HCT116 (cell line): ENCODE results near the gene YY2. TPM values are rescaled to one million over a fixed set of nuclear protein-coding genes. Genes with fewer than 3 reads are reported as not detected.

Experiments
- ATAC-seq: fragments of 200-7000 bp; cut with Tn5 transposase; 2 replicates; pipeline ENCODE4 v1.9.1; 2020; ENCODE audit warnings: mild to moderate bottlenecking, moderate library complexity
- BruUV-seq: library from RNA; stranded (reverse); fragments of 400-500 nt; replicated peaks from 2 replicates; lab custom pipeline; 2021; lab: Mats Ljungman, UMichigan
- CTCF ChIA-PET: fragments of 300-600 bp; sonication (Branson Sonifier 250); formaldehyde crosslinking; loops from one replicate; lab custom pipeline; 2021; ENCODE audit warnings: antibody characterized with exemption; lab: Charles Lee
- POLR2A ChIA-PET: fragments of 300-600, 350-600 bp; sonication (Branson Sonifier 250); formaldehyde crosslinking; loops from one replicate; lab custom pipeline; 2021; ENCODE audit warnings: antibody characterized with exemption; lab: Charles Lee
- RAD21 ChIA-PET, 2 experiments: fragments of 300-600 bp; sonication (Branson Sonifier 250); formaldehyde crosslinking; loops; one replicate each; lab custom pipeline; 2023; ENCODE audit warnings: low total read pairs in 2 of 2; ENCODE audit not compliant: uncharacterized antibody in 2 of 2, unreplicated experiment in 2 of 2, low non-redundant PET in 1 of 2; lab: Charles Lee
- DNase-seq: peaks from one replicate; pipeline ENCODE4 v3.0.0-alpha.2; 2010; ENCODE audit warnings: low read depth, low spot score
- H2AFZ ChIP-seq: fragments of 200-600 bp; shearing (Covaris generic), sonication (generic); 2 replicates; pipeline ENCODE4 v1.6.1; 2017; ENCODE audit warnings: low read depth, mixed run types, mixed read lengths, antibody characterized with exemption, low read length; ENCODE audit not compliant: poor library complexity, severe bottlenecking
- H3K27ac ChIP-seq: 2 replicates; pipeline ENCODE4 v1.5.1; 2012; ENCODE audit warnings: low read depth, low read length
- H3K27me3 ChIP-seq: fragments of 200-600 bp; sonication (generic); 2 replicates; pipeline ENCODE4 v1.6.1; 2016; ENCODE audit warnings: mixed run types, low read length, mixed read lengths; ENCODE audit not compliant: insufficient read depth
- H3K36me3 ChIP-seq, 2 experiments: fragments of 200-500 bp in 1 of 2; fragments of 200-600 bp in 1 of 2; sonication (Bioruptor generic) in 1 of 2; sonication (generic) in 1 of 2; 2 replicates each; pipeline versions ENCODE4 v1.5.1 to v1.6.1; 2014 to 2016; ENCODE audit warnings: low read length in 2 of 2, inconsistent platforms in 1 of 2, mixed read lengths in 1 of 2, mixed run types in 1 of 2; ENCODE audit not compliant: insufficient read depth in 2 of 2, control insufficient read depth in 1 of 2
- H3K4me1 ChIP-seq, 2 experiments: fragments of 200-600 bp in 1 of 2; sonication (generic) in 1 of 2; 2 replicates each; pipeline versions ENCODE4 v1.5.1 to v1.6.1; 2012 to 2017; ENCODE audit warnings: low read length in 2 of 2, inconsistent platforms in 1 of 2, mild to moderate bottlenecking in 1 of 2, mixed read lengths in 1 of 2, mixed run types in 1 of 2, moderate library complexity in 1 of 2; ENCODE audit not compliant: insufficient read depth in 2 of 2, control insufficient read depth in 1 of 2
- H3K4me2 ChIP-seq: fragments of 200-600 bp; sonication (generic); 2 replicates; pipeline ENCODE4 v1.6.1; 2017; ENCODE audit warnings: mixed run types, low read length, mixed read lengths
- H3K4me3 ChIP-seq, 2 experiments: fragments of 200-600 bp in 1 of 2; sonication (generic) in 1 of 2; replicated peaks in 1 of 2; 2 replicates each; pipeline ENCODE4 v1.5.1; 2011 to 2016; ENCODE audit warnings: low read length in 2 of 2, control low read depth in 1 of 2, low read depth in 1 of 2, mild to moderate bottlenecking in 1 of 2, mixed read lengths in 1 of 2, mixed run types in 1 of 2
- H3K79me2 ChIP-seq: fragments of 200-600 bp; sonication (generic); 2 replicates; pipeline ENCODE4 v1.6.1; 2017; ENCODE audit warnings: mild to moderate bottlenecking, mixed run types, low read length, moderate library complexity, mixed read lengths; ENCODE audit not compliant: insufficient read depth
- H3K9ac ChIP-seq: fragments of 200-600 bp; sonication (generic); 2 replicates; pipeline ENCODE4 v1.6.1; 2016; ENCODE audit warnings: low read length, mixed read lengths
- H3K9me2 ChIP-seq: fragments of 200-600 bp; sonication (generic), shearing (Covaris generic); 2 replicates; pipeline ENCODE4 v1.6.1; 2017; ENCODE audit warnings: mixed run types, mild to moderate bottlenecking, moderate library complexity; ENCODE audit not compliant: insufficient read depth
- H3K9me3 ChIP-seq, 2 experiments: fragments of 200-500 bp in 1 of 2; fragments of 200-600 bp in 1 of 2; sonication (Bioruptor generic) in 1 of 2; sonication (generic) in 1 of 2; 2 replicates each; pipeline ENCODE4 v1.6.1; 2014 to 2017; ENCODE audit warnings: low read length in 2 of 2, mixed read lengths in 2 of 2, inconsistent platforms in 1 of 2, low read depth in 1 of 2, mild to moderate bottlenecking in 1 of 2, mixed run types in 1 of 2, moderate library complexity in 1 of 2; ENCODE audit not compliant: control insufficient read depth in 1 of 2, insufficient read depth in 1 of 2
- H4K20me1 ChIP-seq: fragments of 200-600 bp; sonication (generic), shearing (Covaris generic); 2 replicates; pipeline ENCODE4 v1.6.1; 2017; ENCODE audit warnings: mixed run types, mild to moderate bottlenecking, moderate library complexity; ENCODE audit not compliant: insufficient read depth
- ATF3 ChIP-seq: IDR thresholded peaks from 2 replicates; pipeline ENCODE4 v1.6.1; 2012
- CBX3 ChIP-seq: IDR thresholded peaks from 2 replicates; pipeline ENCODE4 v1.6.1; 2012; ENCODE audit warnings: low read depth
- CEBPB ChIP-seq: IDR thresholded peaks from 2 replicates; pipeline ENCODE4 v1.6.1; 2012; ENCODE audit warnings: low read depth
- CTCF ChIP-seq, 3 experiments: fragments of 200-600 bp in 1 of 3; sonication (generic) in 1 of 3; IDR thresholded peaks in 2 of 3; conservative IDR thresholded peaks in 1 of 3; 2 replicates each; pipeline ENCODE4 v1.5.1; 2012 to 2017; ENCODE audit warnings: low read depth in 2 of 3, low read length in 2 of 3, antibody characterized with exemption in 1 of 3, borderline replicate concordance in 1 of 3, control low read depth in 1 of 3, mild to moderate bottlenecking in 1 of 3, mixed read lengths in 1 of 3, mixed run types in 1 of 3, moderate library complexity in 1 of 3; ENCODE audit not compliant: insufficient read depth in 1 of 3
- EGR1 ChIP-seq: IDR thresholded peaks from 2 replicates; pipeline ENCODE4 v1.6.1; 2012; ENCODE audit warnings: low read depth
- EZH2 ChIP-seq: fragments of 200-600 bp; sonication (generic); IDR thresholded peaks from 2 replicates; pipeline ENCODE4 v1.6.1; 2017; ENCODE audit warnings: antibody characterized with exemption, mixed run types
- EZH2phosphoT487 ChIP-seq: fragments of 200-600 bp; IDR thresholded peaks from 2 replicates; pipeline ENCODE4 v1.6.1; 2018; ENCODE audit warnings: antibody characterized with exemption, borderline replicate concordance
- JUND ChIP-seq: IDR thresholded peaks from 2 replicates; pipeline ENCODE4 v1.6.1; 2012
- MAX ChIP-seq: IDR thresholded peaks from 2 replicates; pipeline ENCODE4 v1.6.1; 2012
- POLR2A ChIP-seq: IDR thresholded peaks from 2 replicates; pipeline ENCODE4 v1.7.0; 2011; ENCODE audit warnings: borderline replicate concordance; ENCODE audit not compliant: insufficient read depth, insufficient read length; ENCODE audit errors: extremely low read depth
- POLR2AphosphoS5 ChIP-seq: IDR thresholded peaks from 2 replicates; pipeline ENCODE4 v1.6.1; 2011; ENCODE audit warnings: mild to moderate bottlenecking, low read depth, low read length, moderate library complexity
- RAD21 ChIP-seq: IDR thresholded peaks from 2 replicates; pipeline ENCODE4 v1.6.1; 2012; ENCODE audit warnings: low read depth, mild to moderate bottlenecking
- REST ChIP-seq: IDR thresholded peaks from 2 replicates; pipeline ENCODE4 v1.6.1; 2012; ENCODE audit warnings: low read depth
- SIN3A ChIP-seq: IDR thresholded peaks from 2 replicates; pipeline ENCODE4 v1.6.1; 2012; ENCODE audit warnings: low read depth
- SP1 ChIP-seq: IDR thresholded peaks from 2 replicates; pipeline ENCODE4 v1.6.1; 2012; ENCODE audit warnings: low read depth
- SRF ChIP-seq: IDR thresholded peaks from 2 replicates; pipeline ENCODE4 v1.6.1; 2012; ENCODE audit warnings: low read depth
- TCF7L2 ChIP-seq: IDR thresholded peaks from 2 replicates; pipeline ENCODE4 v1.7.0; 2011; ENCODE audit warnings: borderline replicate concordance, inconsistent platforms; ENCODE audit not compliant: insufficient read depth, insufficient read length; ENCODE audit errors: extremely low read depth
- YY1 ChIP-seq: IDR thresholded peaks from 2 replicates; pipeline ENCODE4 v1.6.1; 2011; ENCODE audit warnings: low read length, low read depth, moderate library complexity, mild to moderate bottlenecking; ENCODE audit not compliant: insufficient replicate concordance; ENCODE audit errors: extremely low read depth
- ZFX ChIP-seq: fragments of 450-650 bp; IDR thresholded peaks from 2 replicates; pipeline ENCODE4 v1.6.1; 2017
- intact Hi-C: fragments of 100-400 bp; cut with micrococcal nuclease; formaldehyde crosslinking; loops from 2 replicates; pipeline ENCODE4 v1.10.0; 2022
- total RNA-seq: library from RNA; stranded (reverse); gene quantifications from one replicate; pipeline ENCODE4 v1.2.1, GENCODE V29; 2021; ENCODE audit not compliant: unreplicated experiment

The YY2 gene
- total RNA-seq, 1 experiment from 2014 or later: 2.7 TPM

GRCh38 chrX:21865436-21865835 is 9.6 kb downstream of the YY2 start:
- no peak for ATAC-seq
- Histone ChIP-seq H3K9ac (no peak overlapping the region), H3K79me2 (no peaks in the 10 kb centered on the region), H3K4me1 (no peaks in the 10 kb centered on the region), H3K27ac (no peak overlapping the region)
- intact Hi-C loops: no loop called here
- POLR2A ChIA-PET: no interaction called here
- no TSS peak for BruUV-seq
- TF ChIP-seq SRF (no peak), EZH2phosphoT487 (no peak), POLR2AphosphoS5 (no peak), EZH2 (no peak), CTCF (IDR thresholded peaks at IDR 0.05 in 2 of 3, conservative IDR thresholded peaks at IDR 0.05 in 1 of 3; ENCODE audit: borderline replicate concordance in 1 of 3, insufficient read depth in 1 of 3, low read depth in 2 of 3, low read length in 2 of 3) (no peak), REST (no peak), YY1 (no peak), JUND (no peak), MAX (no peak), POLR2A (no peak), EGR1 (no peak), SIN3A (no peak), RAD21 (no peak), TCF7L2 (no peak), CBX3 (no peak), ZFX (no peak), SP1 (no peak), ATF3 (no peak), CEBPB (no peak)
- TF ChIP-seq, all 23 proteins: peak for 0
- no peak overlapping the region for H2AFZ ChIP-seq
- H3K9me3 ChIP-seq: no peaks in the 10 kb centered on the region
- DNase-seq: no peak
- no peaks in the 10 kb centered on the region for H3K27me3 ChIP-seq
- H3K4me3 ChIP-seq: no peak overlapping the region
- no peak overlapping the region for H3K4me2 ChIP-seq
- ChIA-PET CTCF (no interaction called here), RAD21 (no interaction called here)
- H3K36me3 ChIP-seq: no peaks in the 10 kb centered on the region
- no peaks in the 10 kb centered on the region for H4K20me1 ChIP-seq
- H3K9me2 ChIP-seq: no peaks in the 10 kb centered on the region
